ENCODE data around the gene IGF2BP1. TPM values are rescaled to one million over a fixed set of nuclear protein-coding genes. Genes with fewer than 3 reads are reported as not detected.

The IGF2BP1 gene
- total RNA-seq, 3 donors from 2014 or later = 0.06 to 0.07 TPM; not detected in 1

DNA sequence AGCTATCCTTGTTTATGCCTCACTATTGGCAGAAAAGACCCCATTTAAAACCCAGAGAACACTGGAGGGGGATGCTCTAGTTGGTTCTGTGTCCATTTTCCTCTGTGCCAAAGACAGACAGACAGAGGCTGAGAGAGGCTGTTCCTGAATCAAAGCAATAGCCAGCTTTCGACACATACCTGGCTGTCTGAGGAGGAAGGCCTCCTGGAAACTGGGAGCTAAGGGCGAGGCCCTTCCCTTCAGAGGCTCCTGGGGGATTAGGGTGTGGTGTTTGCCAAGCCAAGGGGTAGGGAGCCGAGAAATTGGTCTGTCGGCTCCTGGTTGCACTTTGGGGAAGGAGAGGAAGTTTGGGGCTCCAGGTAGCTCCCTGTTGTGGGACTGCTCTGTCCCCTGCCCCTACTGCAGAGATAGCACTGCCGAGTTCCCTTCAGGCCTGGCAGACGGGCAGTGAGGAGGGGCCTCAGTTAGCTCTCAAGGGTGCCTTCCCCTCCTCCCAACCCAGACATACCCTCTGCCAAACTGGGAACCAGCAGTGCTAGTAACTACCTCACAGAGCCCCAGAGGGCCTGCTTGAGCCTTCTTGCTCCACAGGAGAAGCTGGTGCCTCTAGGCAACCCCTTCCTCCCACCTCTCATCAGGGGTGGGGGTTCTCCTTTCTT is 56.1 kb downstream of the IGF2BP1 start:
- Histone ChIP-seq H3K9me3 (no peaks in the 10 kb centered on the region), H3K36me3 (ENCODE audit: low read depth) (no peaks in the 10 kb centered on the region), H3K4me3 (no peak overlapping the region), H3K4me1 (ENCODE audit: low read depth) (no peaks in the 10 kb centered on the region)
- TF ChIP-seq, protein P1, sequence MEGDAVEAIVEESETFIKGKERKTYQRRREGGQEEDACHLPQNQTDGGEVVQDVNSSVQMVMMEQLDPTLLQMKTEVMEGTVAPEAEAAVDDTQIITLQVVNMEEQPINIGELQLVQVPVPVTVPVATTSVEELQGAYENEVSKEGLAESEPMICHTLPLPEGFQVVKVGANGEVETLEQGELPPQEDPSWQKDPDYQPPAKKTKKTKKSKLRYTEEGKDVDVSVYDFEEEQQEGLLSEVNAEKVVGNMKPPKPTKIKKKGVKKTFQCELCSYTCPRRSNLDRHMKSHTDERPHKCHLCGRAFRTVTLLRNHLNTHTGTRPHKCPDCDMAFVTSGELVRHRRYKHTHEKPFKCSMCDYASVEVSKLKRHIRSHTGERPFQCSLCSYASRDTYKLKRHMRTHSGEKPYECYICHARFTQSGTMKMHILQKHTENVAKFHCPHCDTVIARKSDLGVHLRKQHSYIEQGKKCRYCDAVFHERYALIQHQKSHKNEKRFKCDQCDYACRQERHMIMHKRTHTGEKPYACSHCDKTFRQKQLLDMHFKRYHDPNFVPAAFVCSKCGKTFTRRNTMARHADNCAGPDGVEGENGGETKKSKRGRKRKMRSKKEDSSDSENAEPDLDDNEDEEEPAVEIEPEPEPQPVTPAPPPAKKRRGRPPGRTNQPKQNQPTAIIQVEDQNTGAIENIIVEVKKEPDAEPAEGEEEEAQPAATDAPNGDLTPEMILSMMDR (IDR thresholded peaks at IDR 0.05) = no peak
- intact Hi-C loops (cut with DNase I, micrococcal nuclease) = no loop called here
- DNase-seq = peak in 1 of 3 donors; percentile 13
- peak; percentile 55 for ATAC-seq

DNA sequence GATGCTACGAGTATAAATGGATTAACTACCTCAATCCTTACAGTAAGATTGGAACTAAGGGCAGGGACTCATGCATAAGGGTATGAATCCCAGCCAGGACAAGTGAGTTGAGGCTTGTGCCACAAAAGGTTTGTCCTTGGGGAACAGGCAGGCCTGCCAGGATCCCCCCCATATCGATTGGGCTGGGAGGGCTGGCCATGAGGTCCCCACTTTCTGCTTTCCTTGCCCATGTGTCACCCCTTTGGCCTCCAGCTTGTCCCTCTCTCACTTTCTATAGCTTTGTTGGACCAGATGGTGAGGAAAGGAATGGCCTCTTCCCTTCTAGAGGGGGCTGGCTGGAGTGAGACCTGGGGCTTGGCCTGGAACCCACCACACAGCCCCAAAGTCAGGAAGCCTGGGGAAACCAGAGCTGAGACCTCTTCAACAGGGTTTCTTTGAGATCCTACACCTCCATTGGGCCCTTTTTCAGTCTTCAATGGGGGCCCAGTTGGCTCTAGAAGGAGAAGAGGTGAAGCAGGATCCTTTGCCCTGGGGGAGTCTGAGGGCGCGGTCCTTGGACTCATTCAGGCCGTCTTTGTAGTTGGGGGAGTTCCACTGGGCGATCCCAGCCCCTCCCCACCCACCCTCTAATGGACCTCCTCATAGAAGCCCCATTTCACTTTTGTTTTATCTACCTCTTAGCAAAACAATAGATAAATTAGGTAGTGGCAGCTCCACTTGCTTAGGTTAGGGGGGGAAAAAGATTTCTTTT is 57.3 kb downstream of the IGF2BP1 start:
- TF ChIP-seq, protein P1 (IDR thresholded peaks at IDR 0.05) = no peak

DNA sequence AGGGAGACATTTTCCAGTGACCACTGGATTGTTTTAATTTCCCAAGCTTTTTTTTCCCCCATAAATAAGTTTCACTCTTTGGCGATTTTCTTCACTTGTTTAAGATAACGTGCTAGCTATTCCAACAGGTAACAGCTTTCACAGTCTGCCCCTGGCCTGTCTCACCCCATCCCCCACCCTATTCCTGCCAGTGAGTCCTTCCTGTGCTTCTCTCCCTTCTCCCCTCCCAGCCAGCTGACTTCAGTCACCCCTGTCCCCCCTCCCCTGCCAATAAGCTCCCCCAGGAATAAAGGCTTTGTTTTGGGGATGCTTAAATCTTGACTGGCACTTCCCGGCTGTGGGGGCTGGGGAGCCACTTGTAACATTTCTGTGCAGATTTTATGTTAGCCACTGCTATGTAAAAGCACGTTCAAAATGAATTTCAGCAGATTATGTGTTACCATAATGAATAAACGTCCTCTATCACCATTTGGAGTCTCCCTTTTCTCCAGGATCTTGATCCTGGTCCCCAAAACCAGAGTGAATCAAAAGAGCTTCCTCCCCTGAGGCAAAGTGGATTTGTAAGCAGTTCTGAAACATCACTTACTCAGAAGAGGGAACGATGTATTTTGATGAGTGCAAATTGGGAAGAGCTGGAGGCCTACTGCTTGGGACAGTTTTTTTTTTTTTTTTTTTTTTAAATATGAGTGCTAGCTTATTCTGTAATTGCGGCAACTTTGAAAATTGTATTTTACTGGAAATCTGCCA is 58.2 kb downstream of the IGF2BP1 start:
- H3K9me3 ChIP-seq = no peaks in the 10 kb centered on the region
- H3K4me1 ChIP-seq (ENCODE audit: low read depth) = no peaks in the 10 kb centered on the region
- no peak for ATAC-seq
- no peaks in the 10 kb centered on the region for H3K36me3 ChIP-seq (ENCODE audit: low read depth)
- intact Hi-C loops (cut with DNase I, micrococcal nuclease) = no loop called here
- no peak overlapping the region for H3K4me3 ChIP-seq
- no peak for DNase-seq
- TF ChIP-seq, protein P1 (IDR thresholded peaks at IDR 0.05) = no peak

More for the DNA sequence above, 57.3 kb downstream of the IGF2BP1 start:
- no peaks in the 10 kb centered on the region for H3K36me3 ChIP-seq (ENCODE audit: low read depth)
- DNase-seq (no peak), ATAC-seq (no peak)
- H3K4me3 ChIP-seq = no peak overlapping the region
- H3K9me3 ChIP-seq = no peaks in the 10 kb centered on the region
- intact Hi-C loops (cut with DNase I, micrococcal nuclease) = no loop called here
- no peaks in the 10 kb centered on the region for H3K4me1 ChIP-seq (ENCODE audit: low read depth)

DNA sequence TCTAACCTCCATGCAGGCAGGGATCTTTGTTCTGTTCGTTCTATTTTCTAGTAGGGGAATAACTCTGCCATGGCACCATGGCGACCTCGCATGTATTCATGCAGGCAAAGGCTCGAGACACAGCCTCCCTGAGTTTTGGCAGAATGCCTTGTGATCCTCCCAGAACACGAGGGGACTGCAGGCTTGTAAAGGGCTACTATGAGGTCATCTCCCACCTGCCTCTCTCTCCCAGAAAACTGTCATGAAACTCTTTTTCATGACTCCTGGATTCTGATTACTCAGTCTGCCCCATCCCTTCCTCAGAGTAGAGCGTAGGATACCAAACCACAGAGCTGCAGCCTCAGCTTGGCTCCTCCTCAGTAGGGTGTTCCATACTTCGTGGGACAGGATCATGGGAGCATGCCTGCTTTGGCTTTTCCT is 64.3 kb downstream of the IGF2BP1 start:
- H3K9me3 ChIP-seq = no peaks in the 10 kb centered on the region
- H3K36me3 ChIP-seq (ENCODE audit: low read depth) = no peaks in the 10 kb centered on the region
- ATAC-seq (no peak), DNase-seq (no peak)
- H3K4me3 ChIP-seq = no peak overlapping the region
- TF ChIP-seq, protein P1 (IDR thresholded peaks at IDR 0.05) = no peak
- intact Hi-C loops (cut with DNase I, micrococcal nuclease) = no loop called here
- H3K4me1 ChIP-seq (ENCODE audit: low read depth) = no peaks in the 10 kb centered on the region

DNA sequence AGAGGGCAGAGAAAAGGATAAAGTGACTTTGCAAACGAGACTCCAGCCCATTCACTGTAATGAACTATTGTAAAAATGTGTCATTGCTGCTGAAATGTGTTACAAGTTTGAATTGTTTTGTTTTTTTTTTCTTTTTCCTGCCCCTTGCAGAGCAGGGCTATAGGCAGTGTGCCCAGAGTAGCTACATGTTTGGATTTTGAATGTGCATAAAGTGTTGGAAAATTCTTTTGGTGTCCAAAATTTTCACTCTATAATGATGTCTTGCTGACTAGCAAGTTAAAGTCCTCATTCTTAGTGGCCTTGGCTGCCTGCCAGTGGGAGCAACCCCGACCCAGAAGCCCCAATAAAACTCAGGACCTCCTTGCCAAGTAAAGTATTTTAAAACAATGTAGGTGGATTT is 66.5 kb downstream of the IGF2BP1 start:
- Histone ChIP-seq H3K36me3 (ENCODE audit: low read depth) (no peaks in the 10 kb centered on the region), H3K4me3 (no peak overlapping the region), H3K4me1 (ENCODE audit: low read depth) (no peaks in the 10 kb centered on the region), H3K9me3 (no peaks in the 10 kb centered on the region)
- TF ChIP-seq, protein P1 (IDR thresholded peaks at IDR 0.05) = no peak
- peak in 1 of 3 donors; percentile 44 for DNase-seq
- intact Hi-C loops (cut with DNase I, micrococcal nuclease) = no loop called here
- ATAC-seq = no peak

Data from mucosa of descending colon (tissue), 3 donors.